ENCODE results near the gene BICRA. TPM values are rescaled to one million over a fixed set of nuclear protein-coding genes. Genes with fewer than 3 reads are reported as not detected.

Gene BICRA
- total and polyA plus RNA-seq, 2 experiments from 2014 or later: 3.0 to 13.5 TPM

GRCh38 chr19:47600246-47601179, 8.4 kb upstream of the BICRA start:
- TF ChIP-seq CTCF (IDR thresholded peaks at IDR 0.05; ENCODE audit: low read depth, low read length): no peak
- Histone ChIP-seq H3K27me3 (no peaks in the 10 kb centered on the region), H3K36me3 (no peaks in the 10 kb centered on the region), H3K9me3 (ENCODE audit: low read depth) (no peaks in the 10 kb centered on the region), H3K4me3 (peak overlapping the region; percentile 63), H3K27ac (peak overlapping the region; percentile 91), H3K4me1 (ENCODE audit: low read depth) (peaks cover 4% of the 10 kb centered on the region)
- DNase-seq (ENCODE audit: low read depth in 1 of 2, low spot score in 1 of 2): peak; percentile 99 to 100

GRCh38 chr19:47601180-47601904, 7.6 kb upstream of the BICRA start:
- H3K27me3 ChIP-seq: no peaks in the 10 kb centered on the region
- H3K4me3 ChIP-seq: peak overlapping the region; percentile 63
- TF ChIP-seq CTCF (IDR thresholded peaks at IDR 0.05; ENCODE audit: low read depth, low read length): no peak
- no peaks in the 10 kb centered on the region for H3K9me3 ChIP-seq (ENCODE audit: low read depth)
- no peaks in the 10 kb centered on the region for H3K36me3 ChIP-seq
- DNase-seq (ENCODE audit: low read depth in 1 of 2, low spot score in 1 of 2): no peak
- H3K4me1 ChIP-seq (ENCODE audit: low read depth): peaks cover 4% of the 10 kb centered on the region
- peak overlapping the region; percentile 91 for H3K27ac ChIP-seq

GRCh38 chr19:47603706-47604565, 5.0 kb upstream of the BICRA start:
- DNase-seq (ENCODE audit: low read depth in 1 of 2, low spot score in 1 of 2): peak in 1 of 2 donors; percentile 20
- H3K36me3 ChIP-seq: no peaks in the 10 kb centered on the region
- no peaks in the 10 kb centered on the region for H3K27me3 ChIP-seq
- no peaks in the 10 kb centered on the region for H3K9me3 ChIP-seq (ENCODE audit: low read depth)
- peaks cover 4% of the 10 kb centered on the region for H3K4me1 ChIP-seq (ENCODE audit: low read depth)
- TF ChIP-seq CTCF (IDR thresholded peaks at IDR 0.05; ENCODE audit: low read depth, low read length): no peak
- H3K27ac ChIP-seq: peak overlapping the region; percentile 18
- no peak overlapping the region for H3K4me3 ChIP-seq

GRCh38 chr19:47607564-47608073, 1.3 kb upstream of the BICRA start:
- Histone ChIP-seq H3K9me3 (ENCODE audit: low read depth) (no peaks in the 10 kb centered on the region), H3K4me1 (ENCODE audit: low read depth) (no peaks in the 10 kb centered on the region), H3K4me3 (peak overlapping the region; percentile 91), H3K27me3 (no peaks in the 10 kb centered on the region), H3K27ac (peak overlapping the region; percentile 95), H3K36me3 (no peaks in the 10 kb centered on the region)
- DNase-seq (ENCODE audit: low read depth in 1 of 2, low spot score in 1 of 2): no peak
- no peak for TF ChIP-seq CTCF (IDR thresholded peaks at IDR 0.05; ENCODE audit: low read depth, low read length)

All from cardiac muscle cell (in vitro differentiated cells and primary cell).